Muscle of leg (tissue), 11 donors: ENCODE data around the gene SEMA4D. TPM values are rescaled to one million over a fixed set of nuclear protein-coding genes. Genes with fewer than 3 reads are reported as not detected.
"Not testable (repeated sequence)": the region's sequence is repeated elsewhere in the genome, so short reads cannot be mapped to it uniquely, and the experiment has no call there.

Experiments
- DNase-seq: peaks from one replicate; pipeline ENCODE4 v3.0.0; 2013
- H3K27ac ChIP-seq: one replicate; pipeline ENCODE4 v1.5.1; 2013; ENCODE audit warnings: mild to moderate bottlenecking, low read length, control low read depth
- H3K27me3 ChIP-seq: one replicate; pipeline ENCODE4 v1.6.1; 2013; ENCODE audit warnings: low read length; ENCODE audit not compliant: control insufficient read depth, insufficient read depth
- H3K36me3 ChIP-seq: one replicate; pipeline ENCODE4 v1.6.1; 2013; ENCODE audit warnings: low read length; ENCODE audit not compliant: control insufficient read depth, insufficient read depth
- H3K4me1 ChIP-seq: one replicate; pipeline ENCODE4 v1.6.1; 2013; ENCODE audit warnings: low read length; ENCODE audit not compliant: control insufficient read depth, insufficient read depth
- H3K4me3 ChIP-seq: one replicate; pipeline ENCODE4 v1.5.1; 2013; ENCODE audit warnings: low read length, control low read depth
- H3K9me3 ChIP-seq: replicated peaks from 2 replicates; pipeline ENCODE4 v1.6.1; 2013; ENCODE audit warnings: low read depth, low read length; ENCODE audit not compliant: control insufficient read depth
- WGBS: methylation state at CpG from one replicate; pipeline ENCODE4 v1.1.5; 2013; ENCODE audit warnings: missing lambda C conversion rate; ENCODE audit not compliant: insufficient coverage; 5-methylcytosine and 5-hydroxymethylcytosine counted together
- polyA plus RNA-seq, 8 donors: library from polyadenylated mRNA; unstranded; fragments of 120-200 nt; gene quantifications; one replicate each; pipeline versions ENCODE4 v1.2.1 to v1.2.3, GENCODE V29; 2013; ENCODE audit warnings: inconsistent platforms in 1 of 8, low replicate concordance in 1 of 8; ENCODE audit not compliant: insufficient read length in 8 of 8, insufficient read depth in 1 of 8
- total RNA-seq: library from RNA; stranded (reverse); fragments of 120-200 nt; gene quantifications from one replicate; pipeline ENCODE4 v1.2.4, GENCODE V29; 2013

Gene SEMA4D
- total and polyA plus RNA-seq, 9 donors = 12.4 to 25.3 (median 17.2) TPM

- H3K27me3 ChIP-seq = no peaks in the 10 kb centered on the region
- H3K9me3 ChIP-seq = peaks cover 5% of the 10 kb centered on the region
- H3K27ac ChIP-seq = peak overlapping the region; percentile 57
- no peak for DNase-seq
- H3K36me3 ChIP-seq = peaks cover 6% of the 10 kb centered on the region
- no peak overlapping the region for H3K4me3 ChIP-seq
- 37% methylated on average over 15 of the region's 18 CpGs for WGBS
- peaks cover 43% of the 10 kb centered on the region for H3K4me1 ChIP-seq
These were observed 14.1 kb downstream of the SEMA4D start for GRCh38 chr9:89483592-89484474.

GRCh38 chr9:89482901-89483361 lies 15.0 kb downstream of the SEMA4D start:
- H3K27ac ChIP-seq = peak overlapping the region; percentile 57
- H3K27me3 ChIP-seq = no peaks in the 10 kb centered on the region
- H3K36me3 ChIP-seq = peaks cover 7% of the 10 kb centered on the region
- peaks cover 48% of the 10 kb centered on the region for H3K4me1 ChIP-seq
- WGBS = 66% methylated on average over 6 of the region's 9 CpGs
- DNase-seq = peak; percentile 49
- peaks cover 6% of the 10 kb centered on the region for H3K9me3 ChIP-seq
- H3K4me3 ChIP-seq = no peak overlapping the region

- Histone ChIP-seq H3K4me1 (peaks cover 53% of the 10 kb centered on the region), H3K27me3 (no peaks in the 10 kb centered on the region), H3K9me3 (peaks cover 6% of the 10 kb centered on the region), H3K27ac (peak overlapping the region; percentile 57), H3K36me3 (peaks cover 7% of the 10 kb centered on the region), H3K4me3 (no peak overlapping the region)
- DNase-seq = no peak
- WGBS = 34% methylated on average over 13 of the region's 15 CpGs
These were observed 15.7 kb downstream of the SEMA4D start for GRCh38 chr9:89482056-89482851.

- 84% methylated on average over 10 of the region's 11 CpGs for WGBS
- peaks cover 7% of the 10 kb centered on the region for H3K36me3 ChIP-seq
- H3K27me3 ChIP-seq = no peaks in the 10 kb centered on the region
- H3K4me3 ChIP-seq = no peak overlapping the region
- peak overlapping the region; percentile 57 for H3K27ac ChIP-seq
- H3K4me1 ChIP-seq = peaks cover 60% of the 10 kb centered on the region
- DNase-seq = no peak
- peaks cover 3% of the 10 kb centered on the region for H3K9me3 ChIP-seq
These were observed 16.4 kb downstream of the SEMA4D start for GRCh38 chr9:89481538-89481915.

GRCh38 chr9:89480825-89481537 lies 16.9 kb downstream of the SEMA4D start:
- H3K4me1 ChIP-seq = peaks cover 61% of the 10 kb centered on the region
- no peaks in the 10 kb centered on the region for H3K27me3 ChIP-seq
- WGBS = 83% methylated on average over 11 of the region's 15 CpGs
- no peak for DNase-seq
- peaks cover 3% of the 10 kb centered on the region for H3K9me3 ChIP-seq
- peak overlapping the region; percentile 57 for H3K27ac ChIP-seq
- no peak overlapping the region for H3K4me3 ChIP-seq
- H3K36me3 ChIP-seq = peaks cover 7% of the 10 kb centered on the region

- not testable (repeated sequence) for DNase-seq, H3K36me3 ChIP-seq, H3K9me3 ChIP-seq, H3K27ac ChIP-seq, H3K27me3 ChIP-seq, H3K4me3 ChIP-seq
- H3K4me1 ChIP-seq = peaks cover 61% of the 10 kb centered on the region
- 97% methylated on average over 9 of the region's 27 CpGs for WGBS
These were observed 17.5 kb downstream of the SEMA4D start for GRCh38 chr9:89480372-89480771.

GRCh38 chr9:89479669-89480011 lies 18.3 kb downstream of the SEMA4D start:
- peaks cover 59% of the 10 kb centered on the region for H3K4me1 ChIP-seq
- not testable (repeated sequence) for H3K9me3 ChIP-seq, DNase-seq, H3K27me3 ChIP-seq, H3K4me3 ChIP-seq, H3K36me3 ChIP-seq, H3K27ac ChIP-seq
- WGBS = 82% methylated on average over 4 of the region's 17 CpGs

- Histone ChIP-seq H3K4me1 (peaks cover 53% of the 10 kb centered on the region), H3K4me3 (no peak overlapping the region), H3K27ac (no peak overlapping the region), H3K36me3 (peaks cover 9% of the 10 kb centered on the region), H3K9me3 (peaks cover 3% of the 10 kb centered on the region), H3K27me3 (no peaks in the 10 kb centered on the region)
- WGBS = 95% methylated on average over 13 of the region's 16 CpGs
- DNase-seq = no peak
These were observed 18.9 kb downstream of the SEMA4D start for GRCh38 chr9:89478821-89479668.

- H3K9me3 ChIP-seq = peaks cover 3% of the 10 kb centered on the region
- DNase-seq = peak; percentile 76
- peak overlapping the region; percentile 67 for H3K27ac ChIP-seq
- WGBS = 35% methylated on average over 3 of the region's 9 CpGs
- no peaks in the 10 kb centered on the region for H3K27me3 ChIP-seq
- peaks cover 9% of the 10 kb centered on the region for H3K36me3 ChIP-seq
- peaks cover 43% of the 10 kb centered on the region for H3K4me1 ChIP-seq
- no peak overlapping the region for H3K4me3 ChIP-seq
These were observed 19.9 kb downstream of the SEMA4D start for GRCh38 chr9:89477811-89478630.
